A549 (cell line): ENCODE results near the gene NSMCE3. TPM values are rescaled to one million over a fixed set of nuclear protein-coding genes. Genes with fewer than 3 reads are reported as not detected.

Experiments used
- ATAC-seq, 2 experiments: fragments of 200-7000 bp in 1 of 2; fragments of >200 bp in 1 of 2; cut with Nextera tagmentation in 1 of 2; cut with Tn5 transposase in 1 of 2; 3 replicates each; pipeline versions ENCODE4 v1.8.0 to v1.9.1; 2018 to 2020; ENCODE audit warnings: mild to moderate bottlenecking in 1 of 2, moderate library complexity in 1 of 2
- CTCF ChIA-PET: fragments of 300-600 bp; sonication (Branson Sonifier 250); formaldehyde crosslinking; extraction: SDS; loops from one replicate; lab custom pipeline; 2021; ENCODE audit warnings: antibody characterized with exemption, inconsistent platforms; lab: Yijun Ruan, JAX
- POLR2A ChIA-PET: fragments of 350-600 bp; formaldehyde crosslinking; extraction: SDS; loops from one replicate; lab custom pipeline; 2021; ENCODE audit warnings: antibody characterized with exemption, inconsistent platforms; lab: Yijun Ruan, JAX
- DNase-seq, 2 experiments: peaks; one replicate each; pipeline versions ENCODE4 v3.0.0 to v3.0.0-alpha.2; 2011 to 2016; ENCODE audit warnings: low read depth in 1 of 2, low spot score in 1 of 2
- FAIRE-seq: peaks from 2 replicates; lab custom pipeline; 2011; peaks lifted over from hg19 to GRCh38; lab: Jason Lieb, UNC
- H3K27ac ChIP-seq, 2 experiments: fragments of >200 bp; sonication (Bioruptor Twin); formaldehyde crosslinking; 3 replicates each; pipeline ENCODE4 v1.5.1; 2016 to 2017
- H3K4me1 ChIP-seq: fragments of >200 bp; sonication (Bioruptor Twin); formaldehyde crosslinking; 3 replicates; pipeline ENCODE4 v1.6.1; 2016
- H3K4me2 ChIP-seq: fragments of >200 bp; sonication (Bioruptor Twin); formaldehyde crosslinking; 3 replicates; pipeline ENCODE4 v1.6.1; 2016
- H3K4me3 ChIP-seq: fragments of >200 bp; sonication (Bioruptor Twin); formaldehyde crosslinking; 3 replicates; pipeline ENCODE4 v1.5.1; 2016
- H3K9me3 ChIP-seq: fragments of >200 bp; sonication (Bioruptor Twin); formaldehyde crosslinking; 3 replicates; pipeline ENCODE4 v1.6.1; 2016
- ATOH8 ChIP-seq: fragments of 250-450 bp; sonication (Bioruptor Pico); IDR thresholded peaks from 2 replicates; pipeline ENCODE4 v1.5.0; 2020; ENCODE audit warnings: low read depth, mild to moderate bottlenecking, moderate library complexity
- CBX2 ChIP-seq: fragments of 200-600 bp; sonication (generic); IDR thresholded peaks from 2 replicates; pipeline ENCODE4 v1.6.1; 2016; ENCODE audit warnings: low read depth, mild to moderate bottlenecking, borderline replicate concordance
- CEBPB ChIP-seq, 2 experiments: fragments of >200 bp in 1 of 2; sonication (Bioruptor Twin) in 1 of 2; formaldehyde crosslinking in 1 of 2; IDR thresholded peaks; 2 replicates each; pipeline ENCODE4 v1.6.1; 2012 to 2016
- EHF ChIP-seq: fragments of 250-450 bp; sonication (Bioruptor Pico); IDR thresholded peaks from 2 replicates; pipeline ENCODE4 v1.5.0; 2020; ENCODE audit warnings: mild to moderate bottlenecking
- EHMT2 ChIP-seq: fragments of 200-600 bp; sonication (generic); IDR thresholded peaks from 2 replicates; pipeline ENCODE4 v1.6.1; 2016; ENCODE audit warnings: antibody characterized with exemption, low read depth, mild to moderate bottlenecking, moderate library complexity
- EP300 ChIP-seq, 2 experiments: fragments of >200 bp; sonication (Bioruptor Twin); formaldehyde crosslinking; IDR thresholded peaks; 2 replicates in 1 of 2; 3 replicates in 1 of 2; pipeline ENCODE4 v1.6.1; 2016 to 2017
- ESRRA ChIP-seq: fragments of 150-350 bp; IDR thresholded peaks from 2 replicates; pipeline ENCODE4 v1.6.1; 2014; ENCODE audit warnings: mild to moderate bottlenecking, low read length, borderline replicate concordance
- FOSL2 ChIP-seq, 2 experiments: fragments of 450-650 bp in 1 of 2; fragments of >200 bp in 1 of 2; sonication (Bioruptor Twin) in 1 of 2; formaldehyde crosslinking; IDR thresholded peaks; 2 replicates each; pipeline versions ENCODE4 v1.5.0 to v1.6.1; 2016 to 2020; ENCODE audit warnings: mild to moderate bottlenecking in 1 of 2, moderate library complexity in 1 of 2
- GATA3 ChIP-seq: IDR thresholded peaks from 2 replicates; pipeline ENCODE4 v1.6.1; 2012; ENCODE audit warnings: borderline replicate concordance
- HEYL ChIP-seq: fragments of 250-450 bp; sonication (Bioruptor Pico); IDR thresholded peaks from 2 replicates; pipeline ENCODE4 v1.8.0; 2021; ENCODE audit warnings: mild to moderate bottlenecking, moderate library complexity
- HOXA7 ChIP-seq: fragments of 250-450 bp; sonication (Bioruptor Pico); IDR thresholded peaks from 2 replicates; pipeline ENCODE4 v1.5.0; 2020; ENCODE audit warnings: mild to moderate bottlenecking, moderate library complexity
- HOXB5 ChIP-seq: fragments of 250-450 bp; sonication (Bioruptor Pico); IDR thresholded peaks from 2 replicates; pipeline ENCODE4 v1.5.0; 2020; ENCODE audit warnings: mild to moderate bottlenecking, moderate library complexity
- KDM1A ChIP-seq: fragments of 200-600 bp; sonication (generic); IDR thresholded peaks from 2 replicates; pipeline ENCODE4 v1.6.1; 2016; ENCODE audit warnings: low read depth, mild to moderate bottlenecking
- MAZ ChIP-seq: fragments of 150-350 bp; IDR thresholded peaks from 2 replicates; pipeline ENCODE4 v1.6.1; 2014; ENCODE audit warnings: antibody characterized with exemption, low read depth, low read length, borderline replicate concordance
- PBX3 ChIP-seq: IDR thresholded peaks from 2 replicates; pipeline ENCODE4 v1.6.1; 2012
- RARB ChIP-seq: fragments of 250-450 bp; sonication (Bioruptor Pico); IDR thresholded peaks from 2 replicates; pipeline ENCODE4 v1.8.0; 2021; ENCODE audit warnings: mild to moderate bottlenecking, moderate library complexity
- RCOR1 ChIP-seq: fragments of 150-350 bp; IDR thresholded peaks from 2 replicates; pipeline ENCODE4 v1.6.1; 2014; ENCODE audit warnings: antibody characterized with exemption, low read length, low read depth
- RNF2 ChIP-seq: fragments of 200-600 bp; sonication (generic); IDR thresholded peaks from 2 replicates; pipeline ENCODE4 v1.6.1; 2016; ENCODE audit warnings: low read depth, mild to moderate bottlenecking, antibody characterized with exemption, moderate library complexity, borderline replicate concordance
- SREBF2 ChIP-seq: fragments of 450-650 bp; IDR thresholded peaks from 2 replicates; pipeline ENCODE4 v1.6.1; 2014; ENCODE audit warnings: mild to moderate bottlenecking, moderate library complexity
- TFCP2L1 ChIP-seq: fragments of 250-450 bp; sonication (Bioruptor Pico); IDR thresholded peaks from 2 replicates; pipeline ENCODE4 v1.5.0; 2021; ENCODE audit warnings: mild to moderate bottlenecking
- TP53 ChIP-seq: fragments of 250-450 bp; sonication (Bioruptor Pico); IDR thresholded peaks from 2 replicates; pipeline ENCODE4 v1.5.0; 2021; ENCODE audit warnings: mild to moderate bottlenecking, moderate library complexity
- ZC3H11A ChIP-seq: fragments of 450-650 bp; IDR thresholded peaks from 2 replicates; pipeline ENCODE4 v1.6.1; 2014; ENCODE audit warnings: antibody characterized with exemption, mild to moderate bottlenecking
- ZNF302 ChIP-seq: fragments of 250-450 bp; sonication (Bioruptor Pico); IDR thresholded peaks from 2 replicates; pipeline ENCODE4 v1.9.0; 2021; ENCODE audit warnings: inconsistent platforms, mild to moderate bottlenecking, moderate library complexity
- WGBS: methylation state at CpG from one replicate; pipeline ENCODE4 v1.1.6; 2017; ENCODE audit errors: missing lambda C conversion rate; 5-methylcytosine and 5-hydroxymethylcytosine counted together
- polyA plus RNA-seq, 4 experiments: library from polyadenylated mRNA; depleted of rRNA in 3 of 4; stranded (reverse); fragments of >200 nt; fragmentation: RNase III in 1 of 4; extraction: RNeasy Plus Mini Kit Qiagen cat#74134 plus additional on column Dnase treatment in 1 of 4; gene quantifications; 2 replicates in 3 of 4; 3 replicates in 1 of 4; pipeline ENCODE4 v1.2.3, GENCODE V29; 2011 to 2017
- TF ChIP-seq, protein P1 (sequence below): fragments of >200 bp; sonication (Bioruptor Twin); formaldehyde crosslinking; IDR thresholded peaks from 3 replicates; pipeline ENCODE4 v1.5.1; 2016
- TF ChIP-seq, protein P2 (sequence below): fragments of >200 bp; sonication (Bioruptor Twin); formaldehyde crosslinking; IDR thresholded peaks from 2 replicates; pipeline ENCODE4 v1.6.1; 2016

Gene NSMCE3
- polyA plus RNA-seq, 2 of the 4 experiments (the other 2 are of a cell fraction): 9.5 to 11.9 TPM

DNA sequence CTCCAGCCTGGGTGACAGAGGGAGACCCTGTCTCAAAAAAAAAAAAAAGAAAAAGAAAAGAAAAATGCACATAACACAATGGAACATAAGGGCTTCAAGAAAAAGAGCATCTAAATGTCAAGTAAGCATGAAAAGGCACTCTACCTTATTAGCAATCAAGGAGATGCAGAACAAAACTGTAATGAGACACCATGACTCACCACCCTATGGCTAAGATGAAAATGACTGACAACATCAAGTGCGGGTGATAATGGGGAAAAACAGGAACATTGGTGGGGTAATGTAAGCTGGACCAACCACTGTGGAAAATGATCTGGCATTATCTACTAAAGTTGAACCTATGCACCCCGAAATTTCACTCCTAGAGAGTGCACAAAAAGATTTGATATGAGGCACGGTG is 19.6 kb upstream of the NSMCE3 start:
- TF ChIP-seq, protein P1, sequence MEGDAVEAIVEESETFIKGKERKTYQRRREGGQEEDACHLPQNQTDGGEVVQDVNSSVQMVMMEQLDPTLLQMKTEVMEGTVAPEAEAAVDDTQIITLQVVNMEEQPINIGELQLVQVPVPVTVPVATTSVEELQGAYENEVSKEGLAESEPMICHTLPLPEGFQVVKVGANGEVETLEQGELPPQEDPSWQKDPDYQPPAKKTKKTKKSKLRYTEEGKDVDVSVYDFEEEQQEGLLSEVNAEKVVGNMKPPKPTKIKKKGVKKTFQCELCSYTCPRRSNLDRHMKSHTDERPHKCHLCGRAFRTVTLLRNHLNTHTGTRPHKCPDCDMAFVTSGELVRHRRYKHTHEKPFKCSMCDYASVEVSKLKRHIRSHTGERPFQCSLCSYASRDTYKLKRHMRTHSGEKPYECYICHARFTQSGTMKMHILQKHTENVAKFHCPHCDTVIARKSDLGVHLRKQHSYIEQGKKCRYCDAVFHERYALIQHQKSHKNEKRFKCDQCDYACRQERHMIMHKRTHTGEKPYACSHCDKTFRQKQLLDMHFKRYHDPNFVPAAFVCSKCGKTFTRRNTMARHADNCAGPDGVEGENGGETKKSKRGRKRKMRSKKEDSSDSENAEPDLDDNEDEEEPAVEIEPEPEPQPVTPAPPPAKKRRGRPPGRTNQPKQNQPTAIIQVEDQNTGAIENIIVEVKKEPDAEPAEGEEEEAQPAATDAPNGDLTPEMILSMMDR: no peak
- no peak for TF ChIP-seq FOSL2 (IDR thresholded peaks at IDR 0.05)
- 0 out of 2 replicates have a peak, but pooled peaks have one; percentile 11 for TF ChIP-seq FOSL2 (CRISPR knock-in tag; IDR thresholded peaks at IDR 0.05)
- no peak for TF ChIP-seq RCOR1
- no peak for TF ChIP-seq EP300 (IDR thresholded peaks at IDR 0.05)
- TF ChIP-seq ZC3H11A: no peak
- H3K4me1 ChIP-seq: no peaks in the 10 kb centered on the region
- DNase-seq: no peak
- H3K9me3 ChIP-seq: no peaks in the 10 kb centered on the region
- H3K4me2 ChIP-seq: no peak overlapping the region
- no peak for FAIRE-seq
- WGBS: 16% methylated on average over 3 of the region's 3 CpGs
- ATAC-seq: no peak
- no peak overlapping the region for H3K27ac ChIP-seq
- ChIA-PET POLR2A (no interaction called here), CTCF (no interaction called here)
- no peak overlapping the region for H3K4me3 ChIP-seq

DNA sequence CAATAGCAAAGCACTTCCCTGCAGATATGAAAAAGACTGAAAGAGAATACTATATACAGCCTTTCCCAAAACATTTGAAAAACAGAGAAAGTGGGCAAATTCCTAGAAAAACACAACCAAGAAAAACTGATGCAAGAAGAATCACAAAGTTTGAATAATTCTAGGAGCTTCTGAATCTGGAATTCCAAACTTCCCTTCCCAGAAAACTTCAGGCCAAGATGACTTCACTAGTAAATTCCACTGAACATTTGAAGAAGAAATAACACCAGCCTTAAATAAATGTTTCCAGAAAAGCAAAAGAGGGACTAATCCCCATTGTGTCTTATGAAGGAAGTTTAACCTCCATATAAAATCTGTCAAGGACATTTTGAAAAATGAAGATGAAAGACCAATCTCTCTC is 15.8 kb upstream of the NSMCE3 start:
- H3K9me3 ChIP-seq: 0 out of 3 replicates have a peak, but pooled peaks cover 2% of the 10 kb centered on the region
- H3K27ac ChIP-seq: no peak overlapping the region
- FAIRE-seq: peak; percentile 43
- no peak overlapping the region for H3K4me2 ChIP-seq
- DNase-seq: no peak
- H3K4me1 ChIP-seq: no peaks in the 10 kb centered on the region
- CTCF ChIA-PET: interaction anchor here (1.0 to 1.3 kb wide), 3 partner anchors 12 to 145 kb away, joined by 3 read pairs; no protein-coding TSS in a partner anchor
- TF ChIP-seq EHMT2 (no peak), HEYL (CRISPR knock-in tag) (no peak), PBX3 (no peak), HOXB5 (CRISPR knock-in tag) (no peak), TP53 (CRISPR knock-in tag) (no peak)
- ATAC-seq: no peak
- no peak overlapping the region for H3K4me3 ChIP-seq
- POLR2A ChIA-PET: no interaction called here

DNA sequence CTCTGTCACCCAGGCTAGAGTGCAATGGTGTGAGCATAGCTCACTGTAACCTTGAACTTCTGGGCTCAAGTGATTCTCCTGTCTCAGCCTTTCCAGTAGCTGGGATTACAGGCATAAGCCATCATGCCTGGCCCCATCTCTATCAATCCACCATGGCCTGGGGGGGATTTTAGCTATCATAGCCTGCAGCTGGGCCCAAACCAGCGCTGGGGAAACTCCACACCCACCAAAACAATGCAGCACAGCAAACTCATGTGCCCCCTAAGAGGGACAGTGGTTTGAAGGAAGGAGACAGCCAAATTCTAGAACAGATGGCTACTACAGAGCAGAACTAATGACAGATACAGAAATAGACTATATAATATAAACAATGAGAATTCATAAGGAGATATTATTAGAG is 13.8 kb upstream of the NSMCE3 start:
- H3K4me3 ChIP-seq: no peak overlapping the region
- H3K27ac ChIP-seq: no peak overlapping the region
- FAIRE-seq: no peak
- POLR2A ChIA-PET: no interaction called here
- WGBS: 0% methylated on average over 1 of the region's 1 CpG
- DNase-seq: no peak
- no peak for TF ChIP-seq HOXA7 (CRISPR knock-in tag)
- TF ChIP-seq, protein P2, sequence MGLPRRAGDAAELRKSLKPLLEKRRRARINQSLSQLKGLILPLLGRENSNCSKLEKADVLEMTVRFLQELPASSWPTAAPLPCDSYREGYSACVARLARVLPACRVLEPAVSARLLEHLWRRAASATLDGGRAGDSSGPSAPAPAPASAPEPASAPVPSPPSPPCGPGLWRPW: no peak
- no peak for TF ChIP-seq RNF2
- no peak for TF ChIP-seq PBX3
- no peak for TF ChIP-seq EP300 (IDR thresholded peaks at IDR 0.05)
- TF ChIP-seq CBX2: no peak
- TF ChIP-seq GATA3: no peak
- TF ChIP-seq EHMT2: no peak
- TF ChIP-seq TP53 (CRISPR knock-in tag): no peak
- no peak for TF ChIP-seq HEYL (CRISPR knock-in tag)
- TF ChIP-seq ATOH8 (CRISPR knock-in tag): no peak
- no peak for TF ChIP-seq ZNF302 (CRISPR knock-in tag)
- TF ChIP-seq SREBF2: no peak
- TF ChIP-seq EHF: no peak
- no peak for TF ChIP-seq CEBPB (IDR thresholded peaks at IDR 0.05)
- no peak for TF ChIP-seq KDM1A
- TF ChIP-seq RARB: no peak
- no peak for TF ChIP-seq TFCP2L1 (CRISPR knock-in tag)
- no peak for TF ChIP-seq ESRRA
- TF ChIP-seq MAZ: no peak
- TF ChIP-seq, all 56 proteins: peak for 0
- CTCF ChIA-PET: no interaction called here
- Histone ChIP-seq H3K4me1 (no peaks in the 10 kb centered on the region), H3K4me2 (no peak overlapping the region), H3K9me3 (0 out of 3 replicates have a peak, but pooled peaks cover 2% of the 10 kb centered on the region)
- no peak for ATAC-seq
